Fibroblast of skin of left biceps (primary cell): ENCODE data around the gene PIEZO2.
"Not testable (repeated sequence)": the region's sequence is repeated elsewhere in the genome, so short reads cannot be mapped to it uniquely, and the experiment has no call there.

ENCODE experiments used
- DNase-seq, 2 experiments: peaks; one replicate each; pipeline ENCODE4 v3.0.0-alpha.2; 2013; ENCODE audit warnings: low read depth in 2 of 2

PIEZO2 gene

GRCh38 chr18:11150271-11150615 lies 874 bp upstream of the PIEZO2 start:
- DNase-seq, result no peak

GRCh38 chr18:11148680-11149440 lies 509 bp downstream of the PIEZO2 start:
- no peak for DNase-seq

DNA sequence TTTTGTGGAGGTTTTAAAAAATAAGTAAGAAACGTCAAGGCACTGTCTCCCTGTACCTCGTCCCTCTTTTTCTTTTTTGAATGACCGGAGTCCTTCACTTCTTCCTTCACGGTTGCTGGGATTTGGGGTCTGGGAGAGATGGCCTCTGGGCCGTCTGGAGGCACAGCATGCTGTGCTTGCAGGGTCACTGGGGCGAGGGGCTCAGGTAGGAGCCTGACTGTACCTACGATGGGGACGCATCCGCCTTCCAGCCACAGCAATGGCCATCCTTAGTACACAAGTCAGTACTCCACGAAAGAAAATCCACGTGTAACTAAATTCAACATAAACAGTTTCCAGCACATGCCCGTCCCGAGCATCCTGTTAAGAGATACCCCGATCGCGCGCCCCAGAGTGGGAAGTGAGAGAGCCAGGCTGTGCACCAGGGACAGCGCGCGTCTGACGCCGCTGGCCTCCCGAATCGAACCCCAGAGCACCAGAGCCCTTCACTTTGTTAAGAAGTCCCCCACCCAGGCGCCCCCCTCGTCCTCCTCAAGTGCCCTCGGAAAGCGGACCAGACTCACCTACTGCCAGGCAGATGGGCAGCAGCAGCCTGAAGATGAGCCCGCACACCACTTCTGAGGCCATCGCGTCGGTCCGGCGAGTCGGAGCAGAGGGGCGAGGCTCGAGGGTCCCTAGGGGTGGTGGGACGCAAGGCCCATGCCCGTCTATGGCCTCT lies 1.2 kb downstream of the PIEZO2 start:
- DNase-seq, result no peak

DNA sequence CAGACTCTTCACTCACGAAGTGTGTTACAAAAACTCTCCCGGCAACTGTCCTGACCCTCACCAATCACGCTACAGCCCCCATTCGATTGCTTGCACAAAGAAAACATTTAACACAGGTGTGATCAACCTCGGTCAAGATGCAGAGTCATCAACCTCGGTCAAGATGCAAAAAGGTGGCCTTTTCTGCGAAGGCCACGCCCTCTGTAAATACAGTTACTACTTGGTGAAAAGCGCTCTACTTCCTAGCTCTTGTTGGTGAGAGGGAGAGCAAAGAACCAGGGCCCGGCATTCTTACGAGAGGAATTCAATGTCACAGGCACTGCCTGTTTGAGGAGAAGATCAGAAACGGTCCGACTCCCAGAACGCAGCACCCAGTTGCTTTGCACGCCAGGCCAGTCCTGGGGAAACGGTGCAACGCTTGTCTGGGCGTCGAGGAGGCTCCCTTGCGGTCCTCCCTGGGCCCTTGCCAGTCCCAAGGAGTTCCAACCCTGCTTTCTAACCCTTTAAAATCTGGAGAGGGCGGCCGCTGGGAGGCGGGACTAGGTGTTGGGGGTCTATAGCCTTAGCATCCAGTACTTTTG lies 1.9 kb downstream of the PIEZO2 start:
- no peak for DNase-seq

- no peak for DNase-seq
Measured at GRCh38 chr18:11146947-11147345, 2.4 kb downstream of the PIEZO2 start.

- DNase-seq, result no peak
Measured at GRCh38 chr18:11146238-11146946, 3.0 kb downstream of the PIEZO2 start.

GRCh38 chr18:11145413-11146191 lies 3.8 kb downstream of the PIEZO2 start:
- DNase-seq, result no peak

- DNase-seq, result no peak
Measured at GRCh38 chr18:11137400-11137799, 12.0 kb downstream of the PIEZO2 start.

GRCh38 chr18:11136241-11136640 lies 13.1 kb downstream of the PIEZO2 start:
- DNase-seq, result no peak

GRCh38 chr18:11134940-11135339 lies 14.4 kb downstream of the PIEZO2 start:
- DNase-seq, result no peak

GRCh38 chr18:11129059-11129458 lies 20.3 kb downstream of the PIEZO2 start:
- not testable (repeated sequence) for DNase-seq

DNA sequence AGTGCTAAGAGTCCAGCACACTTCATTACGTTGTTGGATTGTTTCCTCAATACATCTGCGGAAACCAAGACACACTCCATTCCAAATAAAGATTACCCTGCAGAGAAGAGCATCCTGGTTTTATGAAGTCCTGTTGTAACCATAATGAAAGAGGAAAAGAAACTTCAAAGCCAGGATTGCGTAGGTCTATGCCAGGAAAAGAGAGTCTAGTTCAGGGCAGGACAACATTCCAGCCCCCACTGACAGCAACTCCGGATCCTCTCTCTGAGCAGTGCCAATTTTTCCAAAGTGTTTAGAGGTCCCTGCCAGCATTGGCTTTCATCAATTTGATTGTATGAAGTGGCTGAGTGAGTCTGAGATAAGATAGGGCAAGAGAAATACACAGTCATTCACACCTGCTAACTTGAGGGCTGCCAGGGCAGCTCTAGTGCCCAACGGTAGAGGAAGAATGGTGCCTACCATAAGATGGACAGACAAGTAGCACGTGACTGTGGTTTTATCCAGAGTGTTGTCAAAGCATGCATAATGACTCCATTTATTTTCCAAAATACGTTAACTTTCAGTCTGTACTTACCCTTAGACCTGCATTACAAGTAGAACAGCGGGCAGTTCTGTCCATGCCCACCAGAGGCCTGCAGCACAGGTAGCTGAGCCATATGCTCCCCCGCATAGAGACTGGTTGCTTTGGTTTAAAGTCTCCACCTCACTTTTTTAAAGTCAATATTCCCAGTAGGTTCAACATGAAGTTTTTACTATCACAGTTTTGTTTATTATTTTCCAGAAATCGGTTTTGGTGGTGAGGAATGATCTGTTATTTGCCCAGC lies 23.7 kb downstream of the PIEZO2 start:
- DNase-seq, result no peak

DNA sequence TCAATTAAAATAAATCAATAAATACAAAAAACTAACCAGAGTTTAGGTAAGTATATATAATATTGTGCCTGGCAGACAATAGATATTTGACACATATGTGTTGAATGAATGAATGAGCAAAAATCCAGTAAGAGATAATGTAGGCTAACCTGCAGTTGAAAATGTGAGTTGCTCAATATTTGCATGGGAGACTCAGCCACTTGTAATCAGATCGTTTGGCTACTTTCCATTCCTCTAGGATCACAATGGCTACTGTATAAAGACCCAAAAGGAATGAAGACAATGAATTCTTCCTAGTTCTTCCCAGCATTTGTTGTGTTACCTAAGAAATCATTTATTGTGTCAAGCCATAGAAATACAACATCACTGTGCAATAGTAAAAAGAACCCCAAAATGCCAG lies 25.3 kb downstream of the PIEZO2 start:
- no peak for DNase-seq

- DNase-seq, result no peak
Measured at GRCh38 chr18:11121443-11121849, 27.9 kb downstream of the PIEZO2 start.

DNA sequence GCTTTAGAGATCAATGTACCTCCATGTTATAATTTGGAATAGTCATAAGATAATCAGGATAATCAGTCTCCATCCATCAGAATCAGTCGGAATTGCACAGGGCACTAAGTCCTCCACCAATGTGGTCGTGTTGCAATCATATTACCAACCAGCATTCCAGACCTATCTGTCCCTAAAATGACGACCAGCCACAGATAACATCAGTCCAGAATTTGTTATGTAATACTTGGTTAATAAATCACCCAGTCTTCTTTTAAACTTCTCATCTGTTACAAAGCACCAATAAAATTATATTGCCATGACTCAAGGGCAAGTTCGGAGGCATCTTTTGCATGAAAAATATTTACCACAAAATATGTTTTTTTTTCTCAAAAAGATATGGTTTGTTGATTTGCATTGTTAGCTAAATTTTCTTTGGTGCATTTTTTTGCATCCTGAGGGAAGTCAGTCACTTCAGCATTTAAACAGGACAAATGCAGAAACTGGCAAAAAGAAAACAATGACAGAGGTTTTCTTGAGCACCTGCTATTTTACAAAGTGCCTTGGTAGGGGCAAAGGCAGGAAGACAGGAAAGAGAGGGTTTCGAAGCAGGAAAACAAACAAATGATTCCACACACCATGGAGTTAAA lies 29.3 kb downstream of the PIEZO2 start:
- DNase-seq, result no peak

GRCh38 chr18:11119550-11119949 lies 29.8 kb downstream of the PIEZO2 start:
- DNase-seq, result no peak

DNA sequence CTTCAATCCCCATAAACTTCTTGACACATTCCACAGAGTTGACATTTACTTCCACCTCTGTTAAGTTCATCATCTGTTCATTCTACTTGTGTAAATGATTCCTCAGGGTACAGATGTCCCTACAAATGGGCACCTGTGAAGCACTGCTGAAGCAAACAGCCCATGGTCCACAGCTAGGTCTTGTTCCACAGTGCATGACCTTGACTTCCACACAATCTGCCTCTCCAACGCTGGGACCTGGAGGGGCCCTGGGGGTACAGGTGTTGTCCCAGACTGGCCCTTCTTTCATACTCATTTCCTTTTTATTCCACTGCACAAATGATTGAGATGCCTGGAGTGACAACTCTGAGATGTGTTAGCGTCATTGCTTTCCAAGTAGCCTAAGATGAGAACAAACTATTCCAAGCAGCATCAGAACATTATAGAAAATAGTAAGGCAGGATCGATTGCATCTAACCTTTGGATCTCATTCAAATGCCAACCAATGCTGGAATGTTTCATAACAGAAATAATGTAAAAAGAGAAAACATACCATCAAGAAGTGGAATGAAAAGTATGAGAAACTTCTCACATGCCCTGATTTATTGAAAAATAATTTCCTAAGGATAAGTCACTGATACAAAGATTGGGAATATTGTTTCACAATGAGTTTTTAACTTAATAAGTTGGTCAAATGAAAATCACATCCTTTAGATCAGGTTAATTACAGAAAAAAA lies 31.2 kb downstream of the PIEZO2 start:
- no peak for DNase-seq

DNA sequence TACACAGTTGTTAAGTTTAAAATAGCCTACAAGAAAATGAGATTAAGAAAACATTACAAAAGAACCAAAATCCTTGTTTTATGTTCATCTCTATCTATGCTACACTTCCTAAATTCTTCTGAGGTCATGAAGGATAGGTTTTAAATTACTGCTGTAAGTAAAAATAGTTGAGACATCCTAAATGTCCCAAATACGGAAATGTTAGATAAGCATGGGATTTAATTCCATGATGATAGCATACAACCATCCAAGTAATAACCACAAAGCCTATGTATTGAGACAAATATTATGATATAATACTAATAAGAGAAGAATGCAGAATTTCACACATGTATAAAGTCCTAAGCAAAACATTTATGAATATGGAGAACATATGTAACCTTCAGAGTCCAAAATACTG lies 34.1 kb downstream of the PIEZO2 start:
- DNase-seq, result peak; percentile 70 to 74

DNA sequence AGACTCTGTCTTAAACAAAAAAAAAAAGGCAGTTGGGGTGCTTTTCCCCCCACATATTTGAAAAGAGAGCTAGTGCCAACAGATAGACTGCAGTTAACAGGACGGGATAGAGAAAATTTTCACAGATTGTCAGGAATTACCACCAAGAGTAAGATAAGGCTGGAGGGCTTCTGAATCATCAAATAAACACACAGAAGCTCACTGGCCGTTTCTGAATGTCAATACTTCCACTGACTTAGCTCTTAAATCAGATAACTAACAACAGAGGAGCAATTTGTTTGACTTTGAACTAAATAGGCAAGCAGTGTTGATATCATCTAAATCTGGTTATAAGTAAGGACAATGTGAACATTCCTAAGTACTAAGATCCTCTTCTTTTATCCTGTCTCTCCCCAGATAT lies 34.7 kb downstream of the PIEZO2 start:
- DNase-seq, result no peak

DNA sequence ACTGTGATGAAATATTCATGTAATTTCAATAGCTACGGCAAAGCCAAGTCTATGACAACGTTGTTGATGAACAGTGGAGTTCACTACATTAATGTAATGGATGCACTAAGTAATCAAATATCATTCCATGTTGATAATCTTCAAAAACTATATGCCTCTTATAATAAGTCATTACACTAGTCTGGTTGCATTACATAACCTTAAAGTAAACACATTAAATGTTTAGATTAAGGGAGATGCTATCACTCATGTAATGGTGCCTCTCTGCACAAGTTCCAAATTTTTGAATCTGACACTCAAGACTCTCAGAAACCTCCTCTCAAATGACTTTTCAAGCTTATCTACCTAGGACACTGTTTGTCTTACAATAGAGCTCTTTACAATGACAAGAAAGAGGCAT lies 35.4 kb downstream of the PIEZO2 start:
- no peak for DNase-seq
